Liver (tissue), 3 donors: ENCODE results near the gene ARMS2.

Experiments
- ATF3 ChIP-seq: IDR thresholded peaks from 2 replicates; pipeline ENCODE4 v1.6.1; 2016; ENCODE audit warnings: antibody characterized with exemption
- EGR1 ChIP-seq, 2 donors: IDR thresholded peaks; 2 replicates each; pipeline ENCODE4 v1.6.1; 2016 to 2018; ENCODE audit warnings: antibody characterized with exemption in 2 of 2, low read depth in 2 of 2
- GABPA ChIP-seq, 2 donors: IDR thresholded peaks in 1 of 2; conservative IDR thresholded peaks in 1 of 2; 2 replicates each; pipeline ENCODE4 v1.6.1; 2016; ENCODE audit warnings: antibody characterized with exemption in 2 of 2, mild to moderate bottlenecking in 1 of 2, moderate library complexity in 1 of 2
- JUND ChIP-seq, 2 donors: IDR thresholded peaks; 2 replicates each; pipeline ENCODE4 v1.6.1; 2016; ENCODE audit warnings: antibody characterized with exemption in 2 of 2
- RAD21 ChIP-seq, 2 donors: IDR thresholded peaks; 2 replicates each; pipeline ENCODE4 v1.6.1; 2016; ENCODE audit warnings: antibody characterized with exemption in 2 of 2, mild to moderate bottlenecking in 2 of 2
- RXRA ChIP-seq, 2 donors: IDR thresholded peaks; 2 replicates each; pipeline ENCODE4 v1.6.1; 2017 to 2018; ENCODE audit warnings: antibody characterized with exemption in 2 of 2, mild to moderate bottlenecking in 1 of 2
- SP1 ChIP-seq: IDR thresholded peaks from 2 replicates; pipeline ENCODE4 v1.6.1; 2018; ENCODE audit warnings: antibody characterized with exemption, mild to moderate bottlenecking
- YY1 ChIP-seq: IDR thresholded peaks from 2 replicates; pipeline ENCODE4 v1.6.1; 2016; ENCODE audit warnings: antibody characterized with exemption, mild to moderate bottlenecking
- TF ChIP-seq, protein P1 (sequence below): fragments of 150-350 bp; IDR thresholded peaks from 2 replicates; pipeline ENCODE4 v1.5.1; 2017; ENCODE audit warnings: improper control_type of control experiment, low read depth, low read length; ENCODE audit not compliant: missing input control
- TF ChIP-seq, protein P2 (sequence below): IDR thresholded peaks from 2 replicates; pipeline ENCODE4 v1.6.1; 2016; ENCODE audit warnings: antibody characterized with exemption, mild to moderate bottlenecking
- donor health status: healthy.
- donor health status: healthy.

DNA sequence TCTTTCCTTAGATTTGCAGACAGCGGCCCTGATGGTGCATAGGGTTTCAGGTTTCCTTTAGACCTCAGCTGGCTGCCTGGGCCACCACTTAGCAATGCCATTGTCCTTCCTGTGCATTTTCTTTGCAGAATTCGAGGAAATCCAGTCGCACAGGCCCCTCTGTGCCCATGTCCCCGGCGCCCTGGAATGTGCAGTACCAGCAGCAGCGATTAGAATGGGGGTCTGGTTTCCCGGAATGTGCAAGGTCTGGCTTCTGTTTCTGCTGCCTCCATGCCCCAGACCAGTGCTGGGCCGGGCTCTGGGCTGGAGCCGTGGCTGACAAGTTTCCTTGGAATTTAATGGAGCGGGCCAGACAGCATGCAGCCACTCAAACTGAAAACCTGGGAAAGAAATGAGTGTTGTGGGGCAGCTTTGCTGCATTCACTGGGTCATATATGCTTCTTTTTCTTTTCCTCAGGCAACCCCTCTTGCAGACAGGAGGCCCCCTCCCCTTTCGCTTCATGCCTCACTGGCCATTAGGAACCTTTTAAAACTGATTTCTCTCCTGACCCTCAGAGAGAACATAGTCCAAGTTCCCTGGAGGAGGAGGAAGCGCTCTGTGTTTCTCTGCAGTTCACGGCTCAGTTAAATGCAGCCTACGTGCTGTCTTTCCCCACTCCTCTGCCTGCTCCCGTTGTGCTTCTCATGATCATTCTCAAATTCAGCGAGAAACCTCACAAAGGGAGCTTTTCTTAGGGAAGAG, 21.3 kb downstream of the ARMS2 start:
- TF ChIP-seq JUND (IDR thresholded peaks at IDR 0.05) (no peak), YY1 (no peak), GABPA (IDR thresholded peaks at IDR 0.05 in 1 of 2, conservative IDR thresholded peaks at IDR 0.05 in 1 of 2) (no peak), SP1 (no peak), ATF3 (no peak), RXRA (IDR thresholded peaks at IDR 0.05) (no peak), RAD21 (IDR thresholded peaks at IDR 0.05) (no peak), EGR1 (IDR thresholded peaks at IDR 0.05; ENCODE audit: low read depth in 2 of 2) (no peak)
- TF ChIP-seq, protein P1, sequence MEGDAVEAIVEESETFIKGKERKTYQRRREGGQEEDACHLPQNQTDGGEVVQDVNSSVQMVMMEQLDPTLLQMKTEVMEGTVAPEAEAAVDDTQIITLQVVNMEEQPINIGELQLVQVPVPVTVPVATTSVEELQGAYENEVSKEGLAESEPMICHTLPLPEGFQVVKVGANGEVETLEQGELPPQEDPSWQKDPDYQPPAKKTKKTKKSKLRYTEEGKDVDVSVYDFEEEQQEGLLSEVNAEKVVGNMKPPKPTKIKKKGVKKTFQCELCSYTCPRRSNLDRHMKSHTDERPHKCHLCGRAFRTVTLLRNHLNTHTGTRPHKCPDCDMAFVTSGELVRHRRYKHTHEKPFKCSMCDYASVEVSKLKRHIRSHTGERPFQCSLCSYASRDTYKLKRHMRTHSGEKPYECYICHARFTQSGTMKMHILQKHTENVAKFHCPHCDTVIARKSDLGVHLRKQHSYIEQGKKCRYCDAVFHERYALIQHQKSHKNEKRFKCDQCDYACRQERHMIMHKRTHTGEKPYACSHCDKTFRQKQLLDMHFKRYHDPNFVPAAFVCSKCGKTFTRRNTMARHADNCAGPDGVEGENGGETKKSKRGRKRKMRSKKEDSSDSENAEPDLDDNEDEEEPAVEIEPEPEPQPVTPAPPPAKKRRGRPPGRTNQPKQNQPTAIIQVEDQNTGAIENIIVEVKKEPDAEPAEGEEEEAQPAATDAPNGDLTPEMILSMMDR = no peak
- TF ChIP-seq, protein P2, sequence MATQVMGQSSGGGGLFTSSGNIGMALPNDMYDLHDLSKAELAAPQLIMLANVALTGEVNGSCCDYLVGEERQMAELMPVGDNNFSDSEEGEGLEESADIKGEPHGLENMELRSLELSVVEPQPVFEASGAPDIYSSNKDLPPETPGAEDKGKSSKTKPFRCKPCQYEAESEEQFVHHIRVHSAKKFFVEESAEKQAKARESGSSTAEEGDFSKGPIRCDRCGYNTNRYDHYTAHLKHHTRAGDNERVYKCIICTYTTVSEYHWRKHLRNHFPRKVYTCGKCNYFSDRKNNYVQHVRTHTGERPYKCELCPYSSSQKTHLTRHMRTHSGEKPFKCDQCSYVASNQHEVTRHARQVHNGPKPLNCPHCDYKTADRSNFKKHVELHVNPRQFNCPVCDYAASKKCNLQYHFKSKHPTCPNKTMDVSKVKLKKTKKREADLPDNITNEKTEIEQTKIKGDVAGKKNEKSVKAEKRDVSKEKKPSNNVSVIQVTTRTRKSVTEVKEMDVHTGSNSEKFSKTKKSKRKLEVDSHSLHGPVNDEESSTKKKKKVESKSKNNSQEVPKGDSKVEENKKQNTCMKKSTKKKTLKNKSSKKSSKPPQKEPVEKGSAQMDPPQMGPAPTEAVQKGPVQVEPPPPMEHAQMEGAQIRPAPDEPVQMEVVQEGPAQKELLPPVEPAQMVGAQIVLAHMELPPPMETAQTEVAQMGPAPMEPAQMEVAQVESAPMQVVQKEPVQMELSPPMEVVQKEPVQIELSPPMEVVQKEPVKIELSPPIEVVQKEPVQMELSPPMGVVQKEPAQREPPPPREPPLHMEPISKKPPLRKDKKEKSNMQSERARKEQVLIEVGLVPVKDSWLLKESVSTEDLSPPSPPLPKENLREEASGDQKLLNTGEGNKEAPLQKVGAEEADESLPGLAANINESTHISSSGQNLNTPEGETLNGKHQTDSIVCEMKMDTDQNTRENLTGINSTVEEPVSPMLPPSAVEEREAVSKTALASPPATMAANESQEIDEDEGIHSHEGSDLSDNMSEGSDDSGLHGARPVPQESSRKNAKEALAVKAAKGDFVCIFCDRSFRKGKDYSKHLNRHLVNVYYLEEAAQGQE = no peak
